Prostate gland (tissue), 2 donors: Measurements from ENCODE around the gene CCN2. TPM values are rescaled to one million over a fixed set of nuclear protein-coding genes. Genes with fewer than 3 reads are reported as not detected.

Source experiments
- DNase-seq: peaks from one replicate; pipeline ENCODE4 v3.0.0-alpha.2; 2019; ENCODE audit warnings: low spot score
- H3K27ac ChIP-seq, 2 donors: fragments of 200-600 bp; sonication (generic); 2 replicates each; pipeline ENCODE4 v1.5.1; 2017 to 2019
- H3K27me3 ChIP-seq: fragments of 200-600 bp; sonication (generic); replicated peaks from 2 replicates; pipeline ENCODE4 v1.5.1; 2019; ENCODE audit not compliant: insufficient read depth
- H3K36me3 ChIP-seq, 2 donors: fragments of 200-600 bp; sonication (generic); 1 replicate in 1 of 2; 2 replicates in 1 of 2; pipeline versions ENCODE4 v1.5.1 to v1.8.1; 2017 to 2019
- H3K4me1 ChIP-seq: fragments of 200-600 bp; sonication (generic); replicated peaks from 2 replicates; pipeline ENCODE4 v1.5.1; 2019
- H3K4me3 ChIP-seq, 2 donors: fragments of 200-600 bp; sonication (generic); 2 replicates each; pipeline ENCODE4 v1.5.1; 2017 to 2019
- H3K9me3 ChIP-seq: fragments of 200-600 bp; sonication (generic); 2 replicates; pipeline ENCODE4 v1.5.1; 2017
- CTCF ChIP-seq, 4 experiments: fragments of 200-600 bp in 2 of 4; fragments of 450-650 bp in 2 of 4; sonication (generic) in 2 of 4; IDR thresholded peaks; 1 replicate in 3 of 4; 2 replicates in 1 of 4; pipeline ENCODE4 v1.5.1; 2016 to 2019; ENCODE audit warnings: antibody characterized with exemption in 4 of 4, mild to moderate bottlenecking in 2 of 4, moderate library complexity in 2 of 4
- POLR2A ChIP-seq: fragments of 450-650 bp; IDR thresholded peaks from one replicate; pipeline ENCODE4 v1.6.1; 2016; ENCODE audit warnings: antibody characterized with exemption, mild to moderate bottlenecking
- POLR2AphosphoS5 ChIP-seq: sonication (generic); formaldehyde crosslinking; IDR thresholded peaks from one replicate; pipeline ENCODE4 v1.6.1; 2017; ENCODE audit warnings: antibody characterized with exemption
- WGBS: methylation state at CpG from one replicate; pipeline ENCODE4 v1.1.5; 2018; 5-methylcytosine and 5-hydroxymethylcytosine counted together
- intact Hi-C: fragments of 100-400 bp; cut with DNase I; formaldehyde crosslinking; loops from one replicate; pipeline ENCODE4 v1.14.2; 2022
- total RNA-seq, 2 donors: library from RNA; depleted of rRNA; stranded (reverse); fragments of >200 nt; gene quantifications; one replicate each; pipeline ENCODE4 v1.1.0, GENCODE V29; 2016

Gene CCN2
- total RNA-seq, 2 donors from 2014 or later = 73.1 to 120 TPM

GRCh38 chr6:131967948-131968347, 16.8 kb upstream of the CCN2 start:
- Histone ChIP-seq H3K27ac (no peak overlapping the region), H3K9me3 (no peaks in the 10 kb centered on the region), H3K4me1 (no peaks in the 10 kb centered on the region), H3K27me3 (no peaks in the 10 kb centered on the region), H3K4me3 (no peak overlapping the region), H3K36me3 (no peaks in the 10 kb centered on the region)
- 74% methylated on average over 1 of the region's 1 CpG for WGBS
- intact Hi-C loops = no loop called here
- no peak for TF ChIP-seq CTCF (IDR thresholded peaks at IDR 0.05)
- no peak for TF ChIP-seq POLR2A
- TF ChIP-seq POLR2AphosphoS5 = no peak
- DNase-seq = no peak

- Histone ChIP-seq H3K9me3 (no peaks in the 10 kb centered on the region), H3K4me1 (no peaks in the 10 kb centered on the region), H3K27me3 (no peaks in the 10 kb centered on the region), H3K36me3 (no peaks in the 10 kb centered on the region), H3K4me3 (no peak overlapping the region), H3K27ac (no peak overlapping the region)
- TF ChIP-seq CTCF (IDR thresholded peaks at IDR 0.05) (no peak), POLR2AphosphoS5 (no peak), POLR2A (no peak)
- intact Hi-C loops = no loop called here
- WGBS = 75% methylated on average over 6 of the region's 6 CpGs
- DNase-seq = no peak
These were observed 15.3 kb upstream of the CCN2 start for GRCh38 chr6:131966443-131966842.

GRCh38 chr6:131963063-131963462, 11.9 kb upstream of the CCN2 start:
- no peak for DNase-seq
- intact Hi-C loops = no loop called here
- Histone ChIP-seq H3K36me3 (no peaks in the 10 kb centered on the region), H3K4me3 (no peak overlapping the region), H3K27ac (no peak overlapping the region), H3K4me1 (no peaks in the 10 kb centered on the region), H3K9me3 (no peaks in the 10 kb centered on the region), H3K27me3 (no peaks in the 10 kb centered on the region)
- TF ChIP-seq POLR2A (no peak), CTCF (IDR thresholded peaks at IDR 0.05) (no peak), POLR2AphosphoS5 (no peak)

- no peak for TF ChIP-seq CTCF (IDR thresholded peaks at IDR 0.05)
- TF ChIP-seq POLR2AphosphoS5 = no peak
- TF ChIP-seq POLR2A = no peak
- H3K4me3 ChIP-seq = no peak overlapping the region
- intact Hi-C loops = no loop called here
- no peaks in the 10 kb centered on the region for H3K27me3 ChIP-seq
- H3K36me3 ChIP-seq = no peaks in the 10 kb centered on the region
- DNase-seq = no peak
- no peaks in the 10 kb centered on the region for H3K9me3 ChIP-seq
- H3K4me1 ChIP-seq = no peaks in the 10 kb centered on the region
- no peak overlapping the region for H3K27ac ChIP-seq
- WGBS = 51% methylated on average over 6 of the region's 6 CpGs
These were observed 9.4 kb upstream of the CCN2 start for GRCh38 chr6:131960371-131961133.
